DMS53 (cell line): ENCODE results near the gene COQ10B.
"Not testable (repeated sequence)": the region's sequence is repeated elsewhere in the genome, so short reads cannot be mapped to it uniquely, and the experiment has no call there.

Source experiments
- DNase-seq: peaks from one replicate; lab custom pipeline; 2025; lab: John Stamatoyannopoulos, UW

Gene COQ10B

DNA sequence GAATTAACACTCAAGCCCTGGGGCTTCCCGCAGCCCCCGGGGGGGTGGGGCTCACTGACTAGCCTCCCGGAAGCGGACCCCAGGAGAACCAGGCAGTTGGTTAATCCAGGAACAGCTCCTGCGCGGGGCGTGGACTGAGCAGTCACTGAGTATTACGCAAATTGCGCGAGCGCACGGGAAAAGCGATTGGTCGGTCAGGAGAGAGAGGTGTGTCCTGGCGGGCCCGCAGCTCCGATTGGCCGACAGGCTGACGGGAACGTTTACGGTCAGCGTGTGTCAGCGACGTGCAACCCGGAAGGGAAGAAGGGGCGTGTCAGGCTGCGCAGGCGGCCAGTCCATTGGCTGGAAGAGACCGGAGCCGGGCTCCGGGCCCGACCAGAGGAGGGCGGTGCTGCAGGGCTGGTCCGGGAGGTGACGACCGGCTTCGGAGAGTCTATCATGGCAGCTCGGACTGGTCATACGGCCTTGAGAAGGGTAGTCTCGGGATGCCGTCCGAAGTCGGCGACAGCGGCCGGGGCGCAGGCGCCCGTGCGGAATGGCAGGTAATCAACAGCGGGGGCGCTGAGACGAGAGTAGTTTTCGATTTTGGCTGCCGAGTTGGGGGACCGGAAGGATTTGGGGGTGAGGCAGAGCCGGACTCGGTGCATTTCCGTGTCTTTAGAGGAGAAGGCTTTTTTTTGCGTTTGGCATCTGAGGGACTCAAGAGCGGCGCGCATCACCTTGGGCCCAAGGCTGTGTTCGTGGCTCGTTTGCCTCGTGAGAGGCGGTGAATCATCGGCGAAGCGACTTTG is at the start of gene COQ10B:
TSS of gene COQ10B (plus strand) at position 430 of the 791 bp plus-strand sequence. CDS start at position 439, 9 bp downstream.
- DNase-seq = peak; percentile 100

DNA sequence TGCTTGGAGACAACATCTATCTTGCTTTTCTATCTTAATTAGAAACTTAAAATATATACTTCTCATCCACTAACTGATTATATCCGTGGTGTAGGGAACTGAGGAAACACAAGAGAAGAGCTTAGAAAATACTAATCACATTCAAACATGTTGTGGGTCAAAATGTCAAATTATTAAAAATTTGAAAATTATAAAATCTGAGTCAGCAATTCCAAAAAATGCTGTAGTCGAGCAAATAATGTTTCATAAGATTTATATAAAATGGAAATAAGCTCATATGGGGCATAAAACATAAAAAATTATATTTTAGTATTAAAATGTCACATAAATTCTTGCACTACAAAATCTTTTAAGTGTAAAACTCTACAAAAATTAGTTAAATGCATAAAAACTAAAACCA is 47.8 kb upstream of the COQ10B start:
- DNase-seq = no peak

DNA sequence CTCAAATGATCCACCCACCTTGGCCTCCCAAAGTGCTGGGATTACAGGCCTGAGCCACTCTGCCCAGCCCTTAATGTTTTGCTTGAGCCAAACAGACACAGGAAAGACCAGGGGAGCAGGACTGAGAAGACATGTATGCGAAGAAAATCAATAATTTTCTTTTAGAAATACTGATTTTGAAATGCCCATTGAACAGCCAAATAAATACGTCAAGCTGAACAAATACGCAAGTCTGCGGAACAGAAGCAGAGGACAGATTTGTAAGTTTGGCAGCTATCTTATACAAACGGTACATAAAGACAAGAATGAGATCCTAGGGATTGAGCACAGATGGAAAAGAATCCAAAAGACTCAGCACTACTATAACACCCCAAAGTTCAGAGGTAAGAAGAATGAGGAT is 39.3 kb upstream of the COQ10B start:
- DNase-seq = no peak

DNA sequence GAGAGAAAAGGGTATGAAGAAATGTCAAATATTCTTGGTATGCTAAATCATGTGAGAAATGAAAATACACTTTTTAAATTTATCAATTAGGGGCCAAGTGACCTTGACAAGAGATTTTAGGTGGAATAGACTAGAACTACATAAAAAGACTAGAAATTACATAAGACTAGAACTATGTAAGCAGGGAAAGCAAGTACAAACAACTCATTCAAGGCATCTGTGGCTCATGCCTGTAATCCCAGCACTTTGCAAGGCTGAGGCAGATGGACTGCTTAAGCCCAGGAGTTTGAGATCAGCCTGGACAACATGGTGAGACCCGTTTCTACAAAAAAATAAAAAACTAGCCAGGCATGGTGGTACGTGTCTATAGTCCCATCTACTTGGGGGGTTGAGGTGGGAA is 38.8 kb upstream of the COQ10B start:
- DNase-seq = no peak

DNA sequence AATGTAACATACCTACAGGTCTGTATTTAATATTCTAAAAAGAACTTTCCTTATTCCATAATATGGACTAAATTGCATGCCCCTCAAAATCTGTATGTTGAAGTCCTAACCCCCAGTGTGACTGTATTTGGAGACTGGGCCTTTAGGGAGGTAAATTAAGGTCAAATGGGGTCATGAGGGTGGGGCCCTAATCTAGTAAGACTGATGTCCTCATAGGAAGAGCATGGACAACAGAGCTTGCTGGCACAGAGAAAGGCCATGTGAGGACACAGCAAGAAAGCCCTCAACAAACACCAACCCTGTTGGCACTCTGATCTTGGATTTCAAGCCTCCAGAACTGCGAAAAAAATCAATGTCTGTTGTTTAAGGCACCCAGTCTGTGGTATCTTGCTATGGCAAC is 37.1 kb upstream of the COQ10B start:
- DNase-seq = no peak

DNA sequence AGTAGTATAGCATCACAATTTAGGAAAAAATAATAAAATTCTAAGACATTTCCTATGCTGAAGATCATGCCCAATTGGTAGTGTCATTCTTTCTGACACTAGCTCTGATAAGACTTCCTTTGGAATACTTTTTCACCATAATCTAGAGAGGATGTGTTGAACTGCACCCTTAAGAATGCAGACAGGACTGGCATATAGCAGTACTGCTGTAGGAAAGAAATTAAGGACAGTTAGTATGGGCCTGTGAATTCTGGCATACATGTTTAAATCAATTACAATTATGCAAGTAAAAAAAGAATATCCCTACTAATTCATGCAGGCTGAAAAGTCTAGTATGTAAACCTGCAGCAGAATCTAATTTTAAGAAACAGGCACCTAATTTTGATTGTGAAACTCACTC is 33.9 kb upstream of the COQ10B start:
- no peak for DNase-seq

DNA sequence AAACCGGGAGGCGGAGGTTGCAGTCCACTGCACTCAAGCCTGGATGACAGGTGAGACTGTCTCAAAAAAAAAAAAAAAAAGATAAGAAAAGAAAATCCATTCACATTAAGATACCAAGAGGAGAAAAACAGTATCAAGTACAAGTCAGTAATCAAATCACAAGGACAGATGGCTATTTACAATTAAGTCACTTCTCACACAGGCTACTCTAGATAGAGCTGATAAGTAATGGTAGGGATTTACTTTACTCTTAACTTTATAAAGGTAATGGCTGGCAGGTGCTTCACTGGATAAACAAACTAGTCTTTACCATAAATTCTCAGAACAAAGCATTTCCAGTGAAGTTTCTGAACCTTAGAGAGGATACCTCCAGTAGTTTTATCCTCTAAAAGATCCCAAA is 30.0 kb upstream of the COQ10B start:
- DNase-seq = peak; percentile 11

DNA sequence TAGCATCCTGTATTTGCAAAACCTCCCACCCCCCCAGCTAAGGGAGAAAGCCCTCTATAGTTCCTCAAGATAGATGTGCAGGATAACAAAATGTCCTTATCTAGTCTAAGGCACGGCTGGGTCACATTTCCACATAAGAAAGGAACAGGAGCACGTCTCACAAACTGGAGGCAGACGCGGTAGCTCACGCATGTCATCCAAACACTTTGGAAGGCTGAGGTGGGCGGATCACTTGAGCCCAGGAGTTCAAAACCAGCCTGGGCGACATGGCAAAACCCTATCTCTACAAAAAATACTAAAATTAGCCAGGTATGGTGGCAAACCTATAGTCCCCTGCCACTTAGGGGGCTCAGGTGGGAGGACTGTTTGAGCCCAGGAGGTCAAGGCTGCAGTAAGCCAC is 27.8 kb upstream of the COQ10B start:
- no peak for DNase-seq

DNA sequence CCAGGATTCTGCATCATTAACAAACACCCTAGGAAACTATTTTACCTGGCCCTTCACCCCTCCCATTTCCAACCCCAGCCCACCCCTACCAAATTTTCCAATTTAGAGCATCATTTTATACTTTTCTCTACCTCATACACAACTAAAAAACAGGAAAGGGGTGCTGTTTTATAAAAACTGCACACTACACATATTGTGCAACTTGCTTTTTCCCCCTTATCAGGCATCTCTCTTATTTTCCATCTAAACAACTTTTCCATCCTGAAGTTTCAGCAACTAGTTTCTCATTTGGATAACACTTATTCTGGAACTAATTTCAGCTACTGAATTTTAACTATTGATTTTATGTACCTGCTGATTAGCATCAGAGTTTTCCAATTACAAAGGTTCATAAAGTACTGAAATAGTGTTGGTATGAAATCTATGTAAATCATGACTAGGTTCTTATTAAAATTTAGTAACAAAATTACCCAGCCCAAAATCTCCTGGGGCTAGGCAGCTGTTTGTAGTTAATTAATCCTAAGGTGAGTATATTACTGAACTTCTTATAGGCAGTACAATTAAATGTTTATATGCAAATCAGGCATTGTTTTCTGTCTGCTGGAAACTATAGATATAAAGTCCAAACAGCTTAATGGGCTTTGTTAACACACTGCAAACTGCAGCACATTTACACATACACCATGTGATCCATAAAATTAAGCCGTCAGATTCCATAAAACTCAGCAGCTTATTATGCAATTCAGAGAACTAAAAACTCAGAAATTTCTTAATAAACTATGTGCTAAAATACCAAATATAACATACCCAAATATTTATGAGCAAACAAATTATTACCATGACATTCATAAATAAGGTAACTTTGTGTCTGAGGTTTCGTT is 26.4 kb upstream of the COQ10B start:
- DNase-seq = no peak

DNA sequence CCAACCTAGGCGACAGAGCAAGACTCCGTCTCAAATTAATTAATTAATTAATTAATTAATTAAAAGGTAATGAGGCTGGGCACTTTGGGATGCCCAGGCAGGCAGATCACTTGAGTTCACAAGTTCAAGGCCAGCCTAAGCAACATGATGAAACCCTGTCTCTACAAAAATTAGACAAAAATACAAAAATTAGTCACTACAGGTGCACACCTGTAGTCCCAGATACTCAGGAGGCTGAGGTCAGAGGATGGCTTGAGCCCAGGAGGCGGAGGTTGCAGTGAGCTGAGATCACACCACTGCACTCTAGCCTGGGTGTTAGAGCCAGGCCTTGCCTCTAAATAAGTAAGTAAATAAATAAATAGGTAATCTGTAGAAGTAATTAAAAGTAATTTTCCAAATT is 25.4 kb upstream of the COQ10B start:
- DNase-seq = no peak

DNA sequence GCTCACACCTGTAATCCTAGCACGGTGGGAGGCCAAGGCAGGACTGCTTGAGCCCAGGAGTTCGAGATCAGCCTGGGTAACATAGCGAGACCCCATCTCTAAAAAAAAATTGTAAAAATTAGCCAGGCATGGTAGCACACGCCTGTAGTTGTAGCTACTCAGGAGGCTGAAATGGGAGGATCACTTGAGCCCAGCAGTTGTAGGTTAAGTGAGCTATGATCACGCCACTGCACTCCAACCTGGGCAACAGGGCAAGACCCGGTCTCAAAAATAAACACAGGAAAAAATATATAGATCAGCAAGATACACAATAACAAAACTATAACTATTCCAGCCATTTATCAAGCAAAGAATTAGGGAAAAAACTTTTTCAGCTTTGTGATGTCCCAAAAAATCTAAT is 21.5 kb upstream of the COQ10B start:
- DNase-seq = no peak

DNA sequence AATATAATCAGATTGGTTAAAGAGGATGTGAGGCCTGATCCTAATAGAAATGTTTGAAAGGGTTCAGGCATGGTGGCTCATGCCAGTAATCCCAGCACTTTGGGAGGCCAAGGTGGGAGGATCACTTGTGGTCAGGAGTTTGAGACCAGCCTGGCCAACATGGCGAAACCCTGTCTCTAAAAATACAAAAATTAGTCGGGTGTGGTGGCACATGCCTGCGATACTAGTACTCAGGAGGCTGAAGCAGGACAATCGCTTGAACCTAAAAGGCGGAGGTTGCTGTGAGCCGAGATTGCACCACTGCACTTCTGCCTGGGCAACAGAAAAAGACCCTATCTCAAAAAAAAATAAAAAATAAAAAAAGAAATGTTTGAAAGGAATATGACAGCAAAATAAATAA is 20.8 kb upstream of the COQ10B start:
- DNase-seq = not testable (repeated sequence)

DNA sequence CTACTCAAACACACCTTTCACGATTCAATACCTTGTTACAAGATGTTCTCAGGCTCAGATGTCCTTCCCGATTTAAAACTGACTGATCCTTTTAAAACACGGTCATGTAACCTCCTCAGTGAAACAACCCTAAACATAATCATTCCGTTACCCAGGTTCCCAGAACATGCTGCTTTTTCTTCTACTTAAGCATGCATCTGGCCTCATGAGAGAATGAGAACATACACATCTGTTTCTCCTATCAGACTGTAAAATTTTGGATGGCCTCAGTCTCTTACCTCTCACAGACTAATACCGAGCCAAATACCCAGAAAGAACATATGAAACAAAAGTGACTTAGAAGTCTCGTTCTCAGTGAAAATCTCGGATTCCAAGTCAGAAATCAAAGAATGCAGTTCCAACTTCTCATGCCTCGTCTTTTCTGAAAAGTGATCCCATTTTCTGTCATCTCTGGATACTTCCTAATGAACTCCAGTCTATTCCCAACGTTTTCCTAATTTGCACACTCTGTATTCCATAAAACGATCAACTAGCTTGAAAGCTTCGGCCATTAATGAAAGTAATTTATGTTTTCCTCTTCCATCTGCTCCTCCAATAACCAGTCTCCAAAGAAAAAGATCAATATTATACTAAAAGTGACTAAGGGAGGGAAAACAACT is 19.4 kb upstream of the COQ10B start:
- peak; percentile 25 for DNase-seq

DNA sequence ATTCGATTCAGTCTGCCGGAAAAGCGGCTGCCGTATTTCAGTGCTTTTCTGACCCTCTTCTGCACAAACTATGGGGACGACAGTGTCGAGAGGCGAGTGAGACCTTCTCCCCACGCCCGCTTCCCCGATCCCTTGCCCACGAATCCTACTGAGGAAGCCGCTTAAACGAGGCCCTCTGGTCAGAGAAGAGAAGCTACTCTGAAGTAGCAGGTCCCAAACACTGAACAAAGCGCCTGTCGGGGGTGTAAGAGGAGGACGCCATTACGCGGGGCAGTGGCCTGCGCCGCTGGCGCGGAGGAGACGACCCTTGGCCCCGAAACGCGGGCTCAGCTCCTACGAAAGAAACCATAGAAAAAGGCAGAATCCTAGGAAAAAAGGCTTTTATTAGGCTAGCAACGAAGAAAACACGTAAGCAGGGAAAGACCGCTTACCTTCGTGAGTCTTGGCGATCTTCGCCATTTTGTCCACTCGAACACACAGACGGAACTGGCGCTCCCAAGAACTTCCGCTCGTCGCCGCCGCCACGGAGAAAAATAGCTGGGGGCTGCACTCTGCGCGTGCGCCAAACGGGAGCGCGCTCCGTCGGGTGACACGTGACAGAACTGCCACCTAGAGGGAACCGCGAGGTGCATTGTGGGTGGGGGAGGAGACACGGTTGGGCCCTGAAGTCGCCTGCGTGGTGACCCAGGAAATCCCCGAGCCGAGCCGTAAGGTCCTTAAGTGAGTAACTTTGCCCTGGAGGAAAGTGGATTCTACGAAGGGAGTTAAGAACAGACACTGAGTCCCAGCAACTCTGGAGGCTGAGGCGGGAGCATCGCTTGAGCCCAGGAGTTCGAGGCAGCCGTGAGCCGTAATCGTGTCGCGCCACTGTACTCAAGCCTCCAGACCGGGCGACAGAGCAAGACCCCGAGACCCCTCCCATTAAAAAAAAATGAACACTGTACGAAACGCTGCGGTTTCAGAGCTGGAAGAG is 18.5 kb upstream of the COQ10B start, which contains the start of gene SF3B1:
TSS of gene SF3B1 (minus strand) at position 488 of the 973 bp plus-strand sequence. CDS start at position 459, 29 bp downstream.
- peak; percentile 99 for DNase-seq

DNA sequence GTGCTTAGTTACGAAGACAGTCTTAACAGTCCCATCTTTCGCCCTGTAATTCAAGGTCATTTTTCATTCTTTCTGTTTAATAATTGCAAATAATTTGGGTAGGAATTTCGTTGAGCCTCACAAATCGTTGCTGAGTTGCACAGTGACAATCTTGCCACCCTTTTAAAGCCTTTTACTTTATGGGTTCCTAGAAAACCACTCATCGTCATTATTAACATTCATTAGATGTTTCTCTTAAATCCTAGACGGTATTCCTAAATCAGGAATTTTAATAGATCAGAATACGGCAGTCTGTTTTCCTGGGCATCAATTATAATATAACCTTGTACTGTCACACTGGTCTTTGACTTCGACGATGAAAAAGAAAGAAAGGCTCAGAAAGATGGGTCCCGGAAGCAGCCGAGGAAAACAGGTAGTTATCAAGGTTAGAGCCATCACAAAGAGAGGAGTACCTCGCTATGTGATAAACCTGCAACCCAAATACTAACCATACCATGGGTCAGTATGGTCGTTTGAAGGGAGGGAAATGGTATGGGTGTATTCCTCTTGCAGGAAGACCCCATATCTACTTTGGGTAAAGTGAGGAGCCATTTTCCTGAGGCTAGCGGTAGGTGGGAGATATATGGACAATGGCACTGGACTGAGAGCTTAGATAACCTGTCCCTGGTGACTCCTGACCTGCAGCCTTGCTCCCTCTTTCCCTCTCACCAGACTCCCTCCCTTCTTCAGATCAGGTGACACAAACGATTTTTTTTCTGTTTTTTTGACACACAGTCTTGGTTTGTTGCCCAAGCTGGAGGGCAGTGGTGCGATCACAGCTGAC is 17.5 kb upstream of the COQ10B start:
- peak; percentile 57 for DNase-seq

DNA sequence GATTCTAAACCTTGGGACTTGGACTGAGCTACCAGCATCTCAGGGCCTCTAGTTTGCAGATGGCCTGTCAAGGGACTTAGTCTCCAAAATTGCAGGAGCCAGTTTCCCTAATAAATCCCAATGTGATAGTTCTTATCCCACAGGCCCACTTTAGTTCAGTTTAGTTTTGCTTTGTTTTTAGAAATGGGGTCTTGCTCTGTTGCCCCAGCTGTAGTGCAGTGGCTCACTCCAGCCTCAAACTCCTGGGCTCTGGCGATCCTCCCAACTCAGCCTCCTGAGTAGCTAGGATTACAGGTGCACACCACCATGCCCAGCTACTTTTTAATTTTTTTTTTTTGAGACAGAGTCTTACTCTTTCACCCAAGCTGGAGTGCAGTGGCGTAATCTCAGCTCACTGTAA is 16.0 kb upstream of the COQ10B start:
- DNase-seq = no peak

DNA sequence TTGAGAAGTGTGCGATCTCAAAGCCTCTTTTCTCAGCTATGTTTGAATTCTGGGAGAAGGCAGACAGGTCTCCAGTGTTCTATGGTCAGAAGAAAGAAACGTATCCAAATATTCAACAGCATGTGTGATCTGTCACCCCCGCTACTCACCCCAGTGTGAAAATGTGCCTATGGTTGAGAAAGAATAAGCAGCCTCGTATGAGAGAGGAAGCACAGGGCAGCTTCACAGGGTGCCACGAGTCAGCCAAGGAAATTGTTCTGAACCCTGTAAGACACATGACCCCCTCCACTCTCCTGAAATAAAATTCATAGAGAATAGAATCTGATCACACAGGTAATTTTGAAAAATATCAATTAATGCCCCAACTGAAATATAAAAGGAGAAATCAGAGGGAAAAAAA is 10.5 kb upstream of the COQ10B start:
- no peak for DNase-seq

DNA sequence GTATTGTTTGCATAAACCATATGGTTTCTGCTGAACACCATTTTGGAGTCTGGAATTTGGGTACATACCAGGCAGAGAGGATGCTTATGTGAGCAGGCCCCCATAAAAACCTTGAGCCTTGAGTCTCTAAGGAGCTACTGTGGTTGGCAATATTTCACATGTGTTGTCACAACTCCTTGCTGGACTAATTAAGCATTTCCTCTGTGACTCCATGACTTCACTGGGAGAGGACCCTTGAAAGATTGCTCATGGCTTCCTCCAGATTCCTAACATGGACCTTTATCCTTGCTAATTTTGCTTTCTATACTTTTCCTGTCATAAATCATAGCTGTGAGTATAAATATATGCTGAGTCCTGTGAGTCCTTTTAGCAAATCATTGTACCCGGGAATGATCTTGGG is 7.6 kb upstream of the COQ10B start:
- DNase-seq = no peak

DNA sequence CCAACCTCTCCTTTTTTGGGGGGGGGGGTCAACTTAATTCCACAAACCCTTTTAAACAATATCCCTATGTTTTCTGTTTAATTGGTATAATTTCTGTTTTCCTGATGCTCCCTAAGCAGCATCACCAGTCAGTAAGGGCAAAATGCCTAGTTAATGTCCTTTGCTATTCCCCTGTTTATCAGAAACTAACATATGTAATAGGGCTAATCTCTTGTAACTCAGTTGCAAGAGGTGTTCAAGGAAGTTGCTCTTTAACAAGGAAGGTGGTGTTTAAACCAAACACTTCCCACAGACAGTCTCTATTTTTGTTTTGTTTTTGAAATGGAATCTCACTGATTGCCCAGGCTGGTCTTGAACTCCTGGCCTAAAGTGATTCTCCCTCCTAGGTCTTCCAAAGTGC is 6.5 kb upstream of the COQ10B start:
- no peak for DNase-seq

DNA sequence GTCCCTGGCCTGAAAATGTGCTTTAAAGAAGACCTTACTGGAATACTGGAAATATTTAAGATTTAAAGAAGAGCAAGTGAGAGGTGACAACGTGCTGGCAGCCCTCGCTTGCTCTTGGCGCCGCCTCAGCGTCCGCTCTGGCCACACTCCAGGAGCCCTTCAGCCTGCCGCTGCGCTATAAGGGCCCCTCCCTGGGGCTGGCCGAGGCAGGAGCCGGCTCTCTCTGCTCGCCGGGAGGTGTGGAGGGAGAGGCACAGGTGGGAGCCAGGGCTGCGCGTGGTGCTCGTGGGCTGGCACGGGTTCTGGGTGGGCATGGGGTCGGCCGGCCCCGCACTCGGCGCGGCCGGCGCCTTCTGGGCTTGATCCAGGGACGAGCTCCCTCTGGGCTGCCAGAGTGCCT is 2.9 kb upstream of the COQ10B start:
- DNase-seq = no peak
